NCI-H748 (cell line): ENCODE results near the gene TPP1.

Source experiments
- DNase-seq: peaks from one replicate; lab custom pipeline; 2025; ENCODE audit not compliant: unreplicated experiment; lab: John Stamatoyannopoulos, UW

Gene TPP1

DNA sequence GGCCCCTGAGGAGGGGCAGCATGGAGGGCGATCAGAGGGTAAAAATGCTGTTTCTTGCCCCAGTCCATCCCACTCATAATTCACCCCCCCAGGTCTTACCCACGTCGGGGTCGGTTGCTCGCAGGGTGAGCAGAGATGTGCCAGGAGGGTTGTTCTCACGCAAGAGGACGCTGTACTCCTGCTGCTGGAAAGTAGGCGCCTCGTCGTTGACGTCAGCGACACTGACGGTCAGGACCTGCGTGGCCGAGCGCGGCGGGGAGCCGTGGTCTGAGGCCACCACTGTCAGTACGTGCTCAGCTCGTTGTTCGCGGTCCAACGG lies 10.3 kb upstream of the TPP1 start:
- no peak for DNase-seq

DNA sequence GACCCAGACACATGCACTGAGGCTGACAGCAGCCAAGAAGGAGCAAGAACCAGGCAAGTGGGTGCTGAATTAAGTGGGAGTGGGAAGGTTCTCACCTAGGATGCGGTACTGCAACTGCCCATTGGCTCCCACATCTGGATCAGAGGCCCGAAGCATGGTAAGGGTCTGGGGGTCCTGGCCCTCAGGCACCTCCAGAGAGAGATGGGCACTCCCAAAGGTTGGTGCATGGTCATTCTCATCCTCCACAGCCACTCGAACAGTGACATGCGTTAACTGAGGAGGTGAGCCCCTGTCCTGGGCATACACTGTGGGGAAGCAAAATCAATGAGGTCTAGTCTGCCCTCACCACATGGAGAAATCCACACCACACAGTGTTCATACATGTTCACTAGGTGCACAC lies 9.3 kb upstream of the TPP1 start:
- no peak for DNase-seq

DNA sequence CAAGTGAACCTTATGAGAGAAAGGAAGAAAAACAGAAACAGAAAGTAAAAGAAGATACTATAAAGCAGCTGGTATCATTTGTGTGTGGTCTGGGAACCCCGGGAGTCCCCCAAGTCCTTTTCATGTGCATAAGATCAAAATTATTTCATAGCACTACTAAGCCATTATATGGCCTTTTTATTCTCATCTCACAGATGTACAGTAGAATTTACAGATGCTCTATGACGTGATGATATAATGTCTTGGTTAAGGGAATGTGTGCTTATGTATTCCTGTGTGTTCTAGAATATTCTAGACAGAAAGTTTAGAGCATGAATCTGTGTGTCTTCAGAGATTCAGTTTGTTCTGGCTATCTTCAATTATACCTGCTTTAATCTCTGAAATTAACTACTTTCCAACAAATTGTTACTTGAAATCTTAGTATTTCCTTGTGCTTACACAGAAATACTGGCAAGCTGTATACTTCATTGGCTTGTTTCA lies 8.6 kb upstream of the TPP1 start:
- no peak for DNase-seq

DNA sequence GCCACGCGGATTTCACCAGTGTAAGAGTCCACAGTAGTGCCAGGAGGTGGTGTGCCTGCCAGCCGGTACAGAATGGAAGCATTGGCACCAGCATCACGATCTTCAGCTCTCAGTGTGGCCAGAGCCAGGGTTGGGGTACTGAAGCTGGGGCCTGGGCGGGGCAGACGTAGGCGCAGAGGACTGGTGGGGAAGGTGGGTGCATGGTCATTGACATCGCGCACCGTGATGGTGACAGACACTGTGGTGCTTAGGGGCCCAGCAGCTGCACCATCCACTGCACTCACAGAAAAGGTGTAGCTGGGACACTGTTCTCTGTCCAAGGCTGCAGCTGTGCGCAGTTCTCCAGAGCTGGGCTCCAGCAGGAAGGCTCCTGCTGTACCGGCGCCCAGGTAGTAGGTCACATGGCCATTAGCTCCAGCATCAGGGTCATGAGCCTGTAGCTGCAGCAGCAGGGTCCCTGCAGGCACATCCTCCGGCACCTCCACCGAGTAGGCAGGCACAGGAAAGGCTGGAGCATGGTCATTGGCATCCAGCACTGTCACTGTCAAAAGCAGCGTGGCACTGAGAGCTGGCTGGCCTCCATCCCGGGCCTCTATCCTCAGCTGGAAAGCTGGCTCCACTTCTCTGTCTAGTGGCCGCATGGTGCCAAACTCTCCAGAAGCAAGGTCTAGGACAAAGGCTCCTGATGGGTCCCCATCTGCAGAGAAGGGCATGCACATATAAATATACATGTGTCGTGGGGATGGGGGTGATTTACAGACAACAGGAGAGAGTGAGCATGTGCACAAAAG lies 7.9 kb upstream of the TPP1 start:
- no peak for DNase-seq

DNA sequence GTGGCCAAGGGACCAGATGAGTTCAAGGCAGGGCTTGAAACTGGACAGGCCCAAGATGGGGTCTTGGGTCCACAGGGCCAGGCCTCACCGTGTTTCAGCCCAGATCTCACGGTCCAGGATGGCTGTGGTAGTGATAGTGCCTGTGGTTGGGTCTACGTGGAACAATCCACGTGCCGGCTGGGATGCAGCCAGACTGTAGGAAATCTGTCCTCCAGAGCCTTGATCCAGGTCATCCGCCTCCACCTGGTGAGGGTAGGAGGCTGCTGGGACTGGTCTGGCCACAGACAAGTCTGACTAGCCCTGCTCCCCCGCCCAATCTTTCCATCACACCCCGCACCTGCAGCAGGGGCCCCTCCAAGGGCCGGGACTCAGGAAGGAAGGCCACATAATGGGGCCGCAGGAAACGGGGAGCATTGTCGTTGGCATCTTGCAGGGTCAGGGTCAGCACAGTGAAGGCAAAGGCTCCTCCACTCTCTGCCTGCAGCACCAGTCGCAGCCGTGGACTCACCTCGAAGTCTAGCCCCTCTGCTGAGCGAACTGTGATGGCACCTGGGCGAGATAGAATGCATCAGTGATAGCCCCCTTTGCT lies 6.7 kb upstream of the TPP1 start:
- DNase-seq: no peak

DNA sequence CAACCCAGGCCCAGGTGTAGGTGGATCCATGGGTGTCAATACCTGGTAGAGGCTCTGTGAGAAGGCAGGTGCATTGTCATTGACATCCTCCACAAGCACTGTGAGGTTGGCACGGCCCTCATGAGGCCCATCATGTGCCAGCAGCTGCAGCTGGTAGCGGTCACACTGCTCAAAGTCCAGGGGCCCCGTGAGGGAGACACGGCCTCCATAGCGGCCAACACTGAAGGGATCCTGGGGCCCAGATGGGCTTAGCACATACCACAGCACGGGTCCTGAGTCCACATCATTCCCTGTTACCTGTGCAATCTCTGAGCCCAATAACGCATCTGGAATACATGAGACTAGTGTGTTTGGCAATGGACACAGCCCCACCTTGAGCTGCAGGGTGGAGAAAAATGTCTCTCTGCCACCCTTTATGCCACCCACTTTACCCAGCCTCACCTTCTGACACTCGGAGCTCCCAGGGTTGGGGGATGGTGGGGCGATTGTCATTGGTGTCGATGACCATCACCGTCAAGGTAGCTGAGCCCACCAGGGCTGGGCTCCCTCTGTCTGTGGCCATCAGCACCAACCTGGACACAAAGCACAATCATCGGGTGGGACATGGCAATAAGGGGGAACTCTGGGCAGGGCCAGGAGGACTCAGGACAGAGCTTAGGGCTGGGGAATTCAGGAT lies 6.1 kb upstream of the TPP1 start:
- no peak for DNase-seq

DNA sequence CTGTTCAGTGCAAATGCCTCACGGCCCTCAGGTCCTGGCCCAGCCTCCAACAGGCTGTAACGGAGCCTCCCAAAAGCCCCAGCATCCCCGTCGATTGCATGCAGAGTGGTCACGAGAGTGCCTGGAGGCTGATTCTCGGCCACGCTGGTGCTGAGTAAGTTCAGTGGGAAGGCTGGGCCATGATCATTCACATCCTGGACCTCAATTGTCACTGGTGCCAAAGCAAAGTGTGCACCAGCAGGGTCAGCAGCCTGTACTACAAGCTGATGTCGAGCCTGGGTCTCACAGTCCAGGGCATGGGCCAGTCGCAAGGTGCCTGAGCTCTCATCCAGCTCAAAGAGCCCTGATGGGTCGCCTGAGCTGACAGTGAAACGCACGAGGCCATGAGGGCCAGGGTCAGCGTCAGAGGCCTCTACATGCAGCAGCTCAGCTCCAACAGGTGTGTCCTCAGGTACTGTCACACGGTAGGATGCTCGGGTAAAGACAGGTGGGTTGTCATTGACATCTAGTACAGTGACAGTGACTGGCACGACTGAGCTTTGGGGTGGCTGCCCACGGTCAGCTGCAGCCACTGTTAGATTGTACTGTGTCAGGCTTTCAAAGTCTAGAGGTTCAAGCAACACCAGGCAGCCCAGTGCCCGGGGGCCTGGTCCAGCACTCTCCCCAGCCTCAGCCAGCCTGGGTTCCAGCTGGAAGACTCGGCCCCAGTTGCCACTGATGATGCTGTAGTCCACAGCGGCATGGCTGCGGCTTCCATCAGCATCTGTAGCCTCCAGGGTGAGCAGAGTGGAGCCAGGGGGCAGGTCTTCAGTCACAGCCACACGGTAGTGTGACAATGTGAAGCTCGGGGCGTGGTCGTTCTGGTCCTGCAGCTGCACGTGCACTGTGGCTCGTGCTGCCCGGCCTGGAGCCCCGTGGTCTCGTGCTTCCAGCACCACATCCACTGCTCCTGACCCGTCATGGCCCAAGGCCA lies 4.5 kb upstream of the TPP1 start:
- no peak for DNase-seq

DNA sequence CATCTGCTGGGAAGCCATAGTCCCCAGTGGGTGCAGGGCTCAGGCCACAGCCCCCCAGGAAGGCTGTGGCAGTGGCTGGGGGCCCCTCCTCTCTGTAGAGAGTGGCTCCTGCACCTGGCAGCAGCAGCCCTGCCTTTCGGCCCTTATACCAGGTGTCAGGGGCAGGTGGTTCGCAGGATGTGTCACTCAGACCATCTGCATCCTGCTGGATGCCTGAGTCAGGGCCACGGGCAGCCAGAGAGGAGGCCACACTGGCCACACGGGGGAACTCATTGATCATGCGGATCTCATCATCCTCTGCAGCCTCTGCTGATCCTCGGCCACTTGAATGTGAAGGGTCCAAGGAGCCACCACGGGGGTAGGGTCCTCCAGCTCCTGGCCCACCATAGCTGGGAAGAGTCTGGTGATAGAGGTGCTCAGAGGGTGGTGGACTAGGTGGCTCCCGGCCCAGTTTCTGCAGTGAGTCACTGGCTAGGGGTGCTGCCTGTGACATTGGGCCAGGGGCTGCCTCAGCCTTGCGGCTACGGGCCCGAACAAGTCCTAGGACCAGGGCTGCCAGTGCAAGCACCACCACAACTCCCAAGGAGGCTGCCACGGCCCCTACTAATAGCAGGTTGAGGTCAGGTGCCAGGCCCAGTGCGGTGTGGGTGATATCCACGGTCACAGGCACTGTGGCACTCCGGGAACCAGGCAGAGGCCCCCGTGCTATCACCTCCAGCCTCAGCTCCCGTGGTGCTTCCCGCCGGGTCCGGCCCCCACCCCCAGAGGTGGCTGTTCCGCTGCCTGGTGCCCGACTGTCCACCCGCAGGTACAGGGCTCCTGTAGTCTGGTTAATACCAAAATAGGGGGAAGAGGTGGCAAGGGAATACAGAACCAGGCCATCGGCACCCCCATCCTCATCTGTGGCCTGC lies 3.3 kb upstream of the TPP1 start:
- DNase-seq: peak; percentile 39

DNA sequence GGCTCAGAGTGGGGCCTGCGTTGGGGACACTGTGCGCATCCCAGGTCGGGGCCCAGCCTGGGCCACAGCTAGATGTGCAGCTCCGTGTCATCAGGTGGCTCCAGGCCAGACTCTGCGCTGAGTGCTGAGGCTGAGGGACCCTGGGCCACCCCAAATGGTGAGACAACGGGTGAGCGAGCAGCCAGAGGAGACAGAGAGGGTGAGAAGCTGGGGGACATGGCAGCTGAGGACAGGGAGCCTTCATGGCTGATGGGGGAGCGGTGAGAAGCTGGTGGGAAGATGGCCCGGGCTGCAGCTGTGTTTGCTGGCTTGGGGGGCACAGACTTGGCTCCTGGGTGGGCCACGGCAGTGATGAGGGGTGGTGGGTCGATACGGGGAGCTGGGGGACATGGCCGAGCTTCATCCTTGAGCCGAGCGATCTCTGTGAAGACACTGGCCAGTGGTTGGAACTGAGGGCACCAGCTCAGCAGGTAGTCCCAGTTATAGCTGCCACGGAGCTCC lies 2.5 kb upstream of the TPP1 start:
- DNase-seq: no peak

DNA sequence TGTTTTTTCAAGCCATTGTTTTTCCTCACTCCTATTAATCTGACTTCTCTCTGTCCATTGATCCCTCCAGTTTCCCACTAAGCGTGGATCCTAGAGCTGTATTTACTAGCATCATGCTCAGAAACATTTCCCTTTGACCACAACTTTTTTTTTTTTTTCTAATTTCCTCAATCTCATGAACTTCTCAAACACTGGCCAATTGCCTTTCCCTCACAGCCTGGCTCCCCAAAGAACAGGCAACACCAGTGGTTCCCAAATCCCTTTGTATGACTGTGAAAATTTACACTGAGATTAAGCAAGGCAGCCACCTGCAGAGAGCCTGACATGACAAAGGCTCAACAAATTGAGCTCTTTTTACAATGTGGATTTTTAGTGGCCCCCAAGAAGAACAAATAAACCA lies 1.4 kb upstream of the TPP1 start:
- DNase-seq: no peak

DNA sequence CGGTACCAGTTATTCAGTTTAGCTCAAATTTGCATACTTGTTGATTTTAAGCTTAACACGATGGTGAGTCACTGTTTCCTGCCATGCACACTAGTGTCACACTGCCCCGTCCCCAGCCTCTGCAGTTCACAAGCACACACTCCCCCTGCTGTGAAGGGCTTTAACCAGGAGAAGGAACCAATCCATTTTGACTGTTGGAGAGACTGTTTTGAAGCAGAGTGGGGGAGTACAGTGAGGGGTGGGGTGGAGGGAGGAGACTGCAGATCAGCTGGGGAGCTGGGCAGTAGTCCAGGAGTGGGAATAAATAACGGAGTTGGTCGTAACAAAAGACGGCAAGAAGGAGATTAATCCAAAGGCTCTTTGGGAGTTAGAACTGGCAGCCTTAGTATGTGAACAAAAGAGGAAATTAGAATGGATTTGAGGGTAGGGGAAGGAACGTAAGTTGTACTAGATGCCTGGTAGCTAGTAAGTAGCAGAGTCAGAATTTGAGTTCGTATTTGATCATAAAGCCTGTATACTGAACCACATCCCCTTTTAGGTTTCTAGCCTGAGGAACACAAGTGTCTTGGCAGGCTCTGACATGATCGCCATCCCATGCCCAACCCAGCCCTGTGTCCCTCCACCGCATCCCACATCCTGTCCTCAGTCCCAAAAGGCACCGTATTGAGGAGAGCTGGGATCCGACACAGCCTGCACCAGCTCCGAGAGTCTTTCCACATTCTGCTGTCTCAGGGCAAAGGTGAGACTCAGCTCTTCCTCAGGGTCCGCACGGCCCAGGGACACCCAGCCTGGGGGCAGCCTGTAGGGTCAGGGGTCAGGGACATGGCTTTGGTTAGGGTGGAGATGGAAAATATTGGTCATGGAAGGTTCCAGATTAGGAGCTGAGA lies 862 bp downstream of the TPP1 start:
- DNase-seq: peak; percentile 18

DNA sequence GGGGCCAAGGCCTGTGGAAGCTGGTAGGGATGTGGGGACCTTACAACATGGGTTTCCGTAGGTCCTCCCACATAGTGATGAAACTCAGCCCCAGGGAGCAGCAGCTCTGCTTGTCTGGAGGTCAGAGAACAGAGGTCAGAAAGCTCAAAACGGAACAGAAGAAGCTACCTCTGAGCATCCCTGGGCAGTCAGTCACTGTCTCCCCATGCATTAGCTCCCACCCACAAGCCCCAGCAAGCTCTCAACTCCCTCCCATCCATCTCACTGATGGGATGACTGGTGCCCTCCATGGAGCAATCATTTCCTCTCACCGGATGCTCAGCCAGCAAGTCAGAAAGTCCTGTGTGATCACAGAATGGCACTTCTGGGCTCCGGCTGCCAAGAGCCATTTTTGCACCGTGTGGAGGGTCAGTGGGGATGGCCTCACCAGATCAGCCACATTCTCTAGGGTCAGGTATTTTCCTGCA lies 1.9 kb downstream of the TPP1 start:
- DNase-seq: no peak

DNA sequence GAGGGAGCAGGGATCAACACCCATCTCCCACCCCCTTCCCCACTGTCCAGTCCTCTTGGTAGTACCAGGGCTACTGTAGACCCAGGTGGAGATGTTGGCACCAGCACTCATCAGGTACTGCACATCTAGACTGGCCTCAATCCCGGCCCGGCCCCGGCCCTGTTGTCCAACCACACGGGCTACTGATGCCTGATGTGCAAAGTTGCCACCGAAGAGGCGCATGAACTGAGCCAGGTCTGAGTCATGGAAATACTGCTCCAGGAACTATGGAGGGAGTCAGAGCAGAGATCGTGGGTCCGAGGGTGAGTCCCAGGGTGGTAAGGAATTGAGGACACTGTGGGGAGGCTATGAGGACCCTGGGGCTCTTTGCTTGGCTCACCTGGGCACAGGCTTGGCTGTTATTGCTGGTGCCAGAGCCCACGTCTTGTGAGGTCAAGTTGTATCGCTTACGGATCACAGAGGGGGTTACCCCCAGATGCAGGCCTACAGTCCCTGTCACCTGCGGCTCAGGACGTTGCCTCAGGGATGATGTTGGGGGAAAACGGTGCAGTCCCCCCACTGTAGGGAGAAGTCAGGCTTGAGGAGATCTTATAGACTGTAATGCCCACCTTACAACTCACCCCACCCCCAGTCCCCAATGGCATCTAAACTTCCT lies 2.5 kb downstream of the TPP1 start:
- no peak for DNase-seq

DNA sequence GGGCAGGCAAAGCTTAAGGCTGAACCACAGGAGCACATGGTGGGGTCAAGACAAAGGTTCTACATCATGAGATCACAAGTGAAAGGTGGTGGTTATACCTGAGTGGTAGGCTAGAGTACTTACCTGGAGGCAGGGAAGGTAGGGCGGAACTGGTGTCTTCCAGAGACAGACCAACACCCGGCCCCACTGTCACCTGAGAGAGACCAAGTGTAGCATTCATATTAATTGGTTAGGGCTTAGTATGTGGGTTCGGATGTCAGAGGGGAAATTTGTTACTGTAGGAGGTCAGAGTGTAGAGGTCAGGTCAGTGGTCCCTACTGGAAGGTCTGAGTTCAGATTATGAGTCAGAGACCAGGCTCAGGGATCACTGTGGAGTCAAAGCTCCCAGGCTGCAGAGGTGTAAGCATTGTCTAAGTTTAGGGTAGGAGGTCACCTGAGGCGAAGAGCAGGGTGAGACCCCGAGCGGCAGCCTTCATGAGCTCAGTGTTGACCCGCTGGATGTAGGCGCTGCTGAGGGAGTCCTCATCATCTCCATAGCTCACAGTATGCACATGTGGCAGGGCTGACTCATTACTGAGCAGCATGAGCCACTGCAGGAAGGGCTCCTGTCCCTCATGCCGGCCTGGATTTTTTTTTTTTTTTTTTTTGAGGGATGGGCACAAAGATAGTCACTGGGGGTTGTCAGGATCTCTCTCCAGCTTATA lies 3.2 kb downstream of the TPP1 start:
- no peak for DNase-seq

DNA sequence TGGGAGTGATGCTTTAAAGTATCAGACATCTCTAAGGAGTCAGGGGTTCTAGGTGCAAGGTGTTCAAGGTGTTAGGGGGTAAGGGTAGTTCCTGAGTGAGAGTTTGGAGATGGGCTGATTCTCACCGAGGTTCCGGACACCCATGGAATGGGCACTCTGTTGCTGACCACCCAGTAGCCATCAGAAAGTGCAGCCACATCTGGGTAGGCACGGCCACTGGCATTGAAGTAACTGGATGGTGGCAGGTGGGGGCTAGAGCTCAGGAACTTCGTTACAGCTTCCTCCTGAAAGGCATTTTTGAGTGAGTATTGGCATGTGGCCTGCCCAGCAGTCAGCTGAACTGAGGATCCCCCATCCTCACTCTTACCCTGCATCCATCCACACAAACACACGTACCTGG lies 4.2 kb downstream of the TPP1 start:
- no peak for DNase-seq

DNA sequence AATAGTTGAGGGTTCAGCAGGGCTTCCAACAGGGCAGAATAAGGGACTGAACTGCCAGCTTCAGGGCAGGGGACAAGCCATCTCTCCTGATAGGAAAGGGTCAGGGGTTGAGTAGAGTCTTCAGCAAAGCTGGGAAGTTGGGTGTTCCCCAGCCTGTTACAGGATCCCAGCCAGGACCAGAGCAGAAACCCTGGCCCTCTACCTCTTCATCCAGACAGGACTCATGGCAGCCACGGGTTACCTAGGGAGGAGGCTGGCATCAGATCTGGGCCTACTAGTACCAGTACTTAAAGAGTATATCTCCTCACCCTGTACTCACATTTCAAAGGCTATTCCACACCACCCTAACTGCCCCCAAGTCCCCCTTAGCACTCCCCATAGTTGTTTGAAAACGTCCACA lies 4.8 kb downstream of the TPP1 start:
- DNase-seq: no peak

DNA sequence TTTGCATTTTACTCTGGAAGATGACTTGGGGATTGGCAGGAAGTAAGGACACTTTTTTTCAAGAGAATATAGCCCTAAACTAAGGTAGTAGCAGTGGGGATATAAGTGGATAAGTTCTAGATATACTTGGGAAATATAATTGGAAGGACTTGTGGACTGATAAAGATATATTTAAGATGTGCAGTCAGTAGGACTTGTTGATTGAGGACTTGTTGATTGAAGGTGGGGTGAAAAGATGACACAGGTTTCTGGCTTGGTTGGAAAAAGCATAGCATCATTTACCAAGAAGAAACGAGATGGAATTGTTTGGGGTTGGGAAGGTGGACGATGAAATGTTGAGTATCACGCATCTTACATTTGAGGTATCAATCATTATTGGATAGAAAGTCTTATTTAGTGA lies 5.7 kb downstream of the TPP1 start:
- no peak for DNase-seq
